NCI-H1048 (cell line): Measurements from ENCODE around the gene ROGDI.

ENCODE experiments used
- DNase-seq: peaks from one replicate; lab custom pipeline; 2025; lab: John Stamatoyannopoulos, UW

The ROGDI gene

DNA sequence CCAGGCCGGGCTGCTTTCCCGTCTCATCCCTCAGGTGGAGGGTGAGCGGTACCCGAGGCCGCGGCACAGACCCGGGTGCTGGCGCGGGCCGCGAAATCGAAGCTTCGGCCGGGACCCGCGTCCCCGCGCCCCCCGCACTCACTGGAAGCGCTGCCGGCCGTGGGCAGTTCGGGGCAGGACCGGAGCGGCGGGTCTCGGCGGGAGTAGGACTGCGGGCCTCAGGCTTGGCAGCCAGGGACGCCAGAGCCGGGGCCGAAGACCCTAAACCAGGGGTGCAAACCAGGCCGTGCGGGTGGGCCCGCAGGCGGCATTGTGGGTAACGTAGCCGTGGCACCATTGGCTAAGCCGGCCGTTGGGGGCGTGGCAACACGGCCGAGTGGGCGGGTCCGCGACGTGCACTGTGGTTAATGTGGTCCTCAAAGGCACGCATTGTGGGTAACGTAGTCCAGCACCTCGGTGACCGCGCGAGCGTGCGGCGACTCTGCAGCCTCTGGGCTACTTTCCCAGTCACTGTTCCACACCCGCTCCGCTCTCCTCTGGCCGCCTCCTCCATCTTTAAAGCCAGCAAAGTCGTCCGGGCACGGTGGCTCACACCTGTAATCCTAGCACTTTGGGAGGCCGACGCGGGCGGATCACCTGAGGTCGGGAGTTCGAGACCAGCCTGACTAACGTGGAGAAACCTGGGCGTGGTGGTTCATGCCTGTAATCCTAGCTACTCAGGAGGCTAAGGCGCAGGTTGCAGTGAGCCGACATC is 35.4 kb downstream of the ROGDI start, which contains the start of gene ZNF500:
Gene ZNF500 (minus strand): TSS at position 288 of the 754 bp plus-strand sequence. CDS start 1,184 bp downstream, outside the sequence.
- DNase-seq = peak; percentile 65

DNA sequence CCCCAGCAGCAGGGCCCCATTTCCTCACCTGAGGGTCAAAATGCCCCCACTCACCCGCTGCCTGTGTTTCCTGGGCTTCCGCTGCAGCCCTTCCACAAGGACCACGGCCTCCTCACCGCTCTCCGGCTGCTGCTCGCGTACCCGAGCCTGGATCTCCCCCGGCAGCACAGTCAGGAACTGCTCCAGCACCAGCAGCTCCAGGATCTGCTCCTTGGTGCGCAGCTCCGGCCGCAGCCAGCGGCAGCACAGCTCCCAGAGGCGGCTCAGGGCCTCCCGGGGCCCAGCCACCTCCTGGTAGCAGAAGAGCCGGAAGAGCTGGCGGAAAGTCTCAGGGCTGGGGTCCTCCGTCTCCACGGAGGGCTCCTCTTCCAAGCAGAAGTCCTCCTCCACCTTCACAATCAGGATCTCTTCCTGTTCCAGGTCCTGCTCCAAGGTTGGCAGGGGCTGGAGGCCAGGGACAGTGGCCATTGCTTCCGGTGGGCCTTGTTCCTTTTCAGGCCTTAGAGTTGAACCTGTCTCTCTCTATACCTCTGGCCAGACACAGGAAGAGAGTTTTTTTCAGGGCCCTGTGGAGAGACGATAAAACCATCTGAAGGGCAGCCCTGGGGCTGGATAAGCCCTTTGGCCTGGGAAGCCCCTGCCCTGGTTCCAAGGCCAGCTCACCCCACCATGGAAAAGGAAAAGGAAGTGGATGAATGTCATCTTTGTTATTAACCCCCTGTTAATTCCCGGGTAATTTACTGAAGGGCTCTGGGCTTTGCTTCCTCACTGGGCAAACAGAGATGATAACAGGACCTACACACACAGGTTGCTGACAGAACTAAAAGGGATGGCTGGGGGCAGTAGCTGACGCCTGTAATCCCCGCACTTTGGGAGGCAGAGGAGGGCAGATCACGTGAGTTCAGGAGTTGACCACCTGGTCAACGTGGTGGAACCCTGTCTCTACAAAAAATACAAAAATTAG is 36.6 kb downstream of the ROGDI start:
- DNase-seq = no peak

DNA sequence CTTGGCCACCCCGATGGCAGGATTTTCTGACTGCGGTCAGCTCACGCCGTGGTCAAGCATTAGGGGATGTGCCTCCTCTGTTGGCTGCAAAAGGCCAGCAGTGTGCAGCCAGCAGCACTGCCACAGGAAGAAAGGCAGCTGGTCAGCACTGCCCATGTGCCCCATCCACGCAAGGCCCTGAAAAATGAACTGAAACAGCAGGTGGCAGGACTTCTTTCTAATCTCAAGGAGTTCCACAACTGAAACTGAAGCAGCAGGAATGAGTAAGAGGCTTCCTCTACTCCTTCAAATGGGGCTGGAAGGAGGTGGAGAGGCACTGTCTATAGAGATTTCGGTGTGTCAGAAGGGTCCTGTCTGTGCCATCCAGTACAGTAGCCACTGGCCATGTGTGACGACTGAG is 38.6 kb downstream of the ROGDI start:
- no peak for DNase-seq

DNA sequence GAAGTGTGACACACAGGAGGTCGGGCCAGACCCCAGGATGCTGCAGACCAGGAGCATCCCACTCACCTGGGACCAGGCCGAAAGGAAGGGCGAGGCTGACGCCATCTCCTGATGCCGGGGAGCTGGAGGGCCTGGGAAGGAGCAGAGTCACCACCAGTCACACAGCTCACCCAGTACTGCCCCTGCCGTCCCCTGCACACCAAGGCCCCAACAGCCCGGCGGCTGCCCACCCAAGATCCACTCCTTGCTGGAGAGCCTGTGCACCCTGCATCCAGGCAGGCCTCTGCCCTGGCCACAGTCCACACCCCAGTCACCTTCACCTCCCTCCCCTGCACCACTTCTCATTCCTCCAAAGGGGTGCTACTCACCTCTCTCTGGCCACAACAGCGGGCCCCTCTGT is 40.2 kb downstream of the ROGDI start:
- DNase-seq = no peak

DNA sequence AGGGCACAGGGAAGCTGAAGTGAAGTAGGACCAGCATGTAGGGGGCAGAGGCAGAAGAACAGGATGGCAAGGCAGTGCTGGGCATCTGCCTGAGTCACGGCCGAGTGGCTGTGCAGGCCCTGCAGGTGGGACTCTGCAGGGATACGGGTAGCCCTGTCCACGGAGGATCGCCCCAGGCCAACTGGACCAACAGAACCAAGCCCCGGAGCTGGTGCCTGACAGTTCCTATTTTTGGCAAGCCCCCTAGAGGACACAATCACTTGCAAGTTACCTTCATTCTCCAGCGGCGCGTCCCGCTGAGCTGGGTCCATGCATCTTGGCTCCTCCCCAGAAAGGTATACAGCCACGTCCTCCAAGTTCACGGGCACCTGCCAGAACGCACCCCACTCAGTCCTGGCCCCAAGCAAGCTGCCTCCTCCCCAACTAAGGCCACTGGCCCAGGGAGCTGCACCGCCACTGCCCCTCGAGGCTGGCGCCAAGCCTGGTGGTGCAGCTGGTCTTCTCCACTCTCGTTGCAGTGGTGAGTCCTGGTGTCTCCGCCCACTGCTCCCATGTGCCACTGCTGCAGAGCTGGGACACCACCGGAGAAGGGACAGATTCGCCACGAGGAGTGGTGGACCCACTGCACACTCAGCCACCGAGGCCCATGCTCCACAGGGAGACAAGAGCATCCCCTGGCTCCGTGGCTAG is 42.1 kb downstream of the ROGDI start:
- DNase-seq = no peak

DNA sequence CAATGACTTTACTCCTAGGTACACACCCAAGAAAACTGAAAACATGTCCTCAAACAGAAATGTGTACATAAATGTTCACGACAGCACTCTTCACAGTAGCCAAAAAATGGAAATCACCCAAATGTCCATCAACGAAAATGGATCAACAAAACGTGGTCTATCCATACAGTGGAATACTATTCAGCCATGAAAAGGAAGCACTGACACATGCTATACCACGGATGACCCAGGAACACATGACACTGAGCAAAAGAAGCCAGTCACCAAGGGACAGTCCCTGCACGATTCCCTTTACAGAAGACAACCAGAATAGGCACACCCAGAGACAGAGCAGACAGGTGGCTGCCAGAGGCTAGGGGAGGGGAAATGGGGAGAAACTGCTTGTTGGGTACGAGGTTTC is 46.7 kb downstream of the ROGDI start:
- no peak for DNase-seq

DNA sequence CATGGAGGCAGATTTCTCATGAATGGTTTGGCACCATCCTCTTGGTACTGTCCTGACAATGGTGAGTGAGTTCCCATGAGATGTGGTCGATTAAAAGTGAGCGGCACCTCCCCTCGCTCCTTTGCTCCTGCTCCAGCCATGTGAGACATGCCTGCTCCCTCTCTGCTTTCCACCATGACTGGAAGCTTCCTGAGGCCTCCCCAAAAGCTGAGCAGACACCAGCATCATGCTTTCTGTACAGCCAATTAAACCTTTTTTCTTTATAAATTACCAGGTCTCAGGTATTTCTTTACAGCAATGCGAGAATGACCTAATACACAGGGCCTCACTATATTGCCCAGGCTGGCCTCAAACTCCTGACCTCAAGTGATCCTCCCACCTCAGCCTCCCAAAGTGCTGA is 47.6 kb downstream of the ROGDI start:
- no peak for DNase-seq

DNA sequence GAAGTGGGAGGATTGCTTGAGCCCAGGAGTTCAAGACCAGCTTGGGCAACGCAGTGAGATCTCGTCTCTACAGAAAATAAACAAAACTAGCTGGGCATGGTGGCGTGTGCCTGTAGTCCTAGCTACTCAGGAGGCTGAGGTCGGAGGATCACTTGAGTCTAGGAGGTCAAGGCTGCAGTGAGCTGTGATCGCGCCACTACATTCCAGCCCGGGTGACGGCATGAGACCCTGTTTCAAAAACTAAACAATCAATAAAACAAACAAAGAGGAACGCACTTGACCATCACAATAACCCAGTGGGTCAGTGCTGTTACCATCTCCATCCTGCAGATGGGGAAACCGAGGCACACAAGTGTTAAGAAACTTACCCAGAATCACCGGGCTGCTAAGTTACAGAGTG is 49.2 kb downstream of the ROGDI start:
- DNase-seq = no peak

DNA sequence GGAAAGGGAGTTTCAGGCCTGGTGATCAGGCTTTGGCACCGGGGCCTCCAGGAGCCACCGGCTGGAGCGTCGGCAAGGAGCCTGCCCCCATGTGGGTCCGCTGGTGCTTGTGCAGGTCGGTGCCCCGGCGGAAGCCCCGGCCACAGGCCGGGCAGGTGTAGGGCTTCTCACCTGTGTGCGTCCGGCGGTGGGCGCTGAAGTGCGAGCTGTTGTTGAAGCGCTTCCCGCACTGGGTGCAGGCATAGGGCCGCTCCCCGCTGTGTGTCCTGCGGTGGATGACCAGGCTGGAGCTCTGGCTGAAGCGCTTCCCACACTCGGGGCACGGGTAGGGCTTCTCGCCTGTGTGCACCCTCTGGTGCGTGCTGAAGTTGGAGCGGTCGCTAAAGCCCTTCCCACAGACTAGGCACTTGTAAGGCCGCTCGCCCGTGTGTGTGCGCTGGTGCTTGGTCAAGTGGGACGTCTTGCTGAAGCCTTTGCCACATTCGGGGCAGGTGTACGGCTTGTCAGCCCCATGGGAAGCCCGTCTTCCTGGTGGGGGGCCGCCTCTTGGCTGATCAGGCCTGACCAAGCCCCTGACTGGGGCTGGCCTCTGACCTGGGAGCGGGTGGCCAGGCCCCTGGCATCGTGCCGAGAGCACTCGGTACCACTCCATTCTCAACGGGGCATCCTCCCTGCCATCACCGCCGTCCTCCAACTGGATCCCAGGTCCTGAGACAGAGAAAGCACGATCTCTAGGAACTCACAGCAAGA is 49.9 kb downstream of the ROGDI start:
- no peak for DNase-seq

DNA sequence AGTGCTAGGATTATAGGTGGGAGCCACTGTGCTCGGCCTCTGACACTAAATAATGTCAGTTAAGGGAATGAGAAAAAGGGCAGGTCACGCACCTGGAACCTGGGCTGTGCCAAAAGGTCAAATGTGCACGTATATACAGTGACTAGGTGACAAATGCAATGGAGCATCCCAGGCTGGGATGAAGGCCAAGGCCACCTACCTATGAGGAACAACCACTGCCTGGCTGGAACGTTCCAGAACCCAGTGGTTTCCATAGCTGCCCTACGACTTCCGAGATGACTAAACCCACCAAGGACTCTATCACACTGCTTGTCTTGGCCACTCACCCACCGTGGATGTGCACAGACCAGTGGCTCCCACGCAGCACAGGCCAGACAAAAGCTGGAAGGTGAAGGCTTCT is 51.5 kb downstream of the ROGDI start:
- DNase-seq = no peak

DNA sequence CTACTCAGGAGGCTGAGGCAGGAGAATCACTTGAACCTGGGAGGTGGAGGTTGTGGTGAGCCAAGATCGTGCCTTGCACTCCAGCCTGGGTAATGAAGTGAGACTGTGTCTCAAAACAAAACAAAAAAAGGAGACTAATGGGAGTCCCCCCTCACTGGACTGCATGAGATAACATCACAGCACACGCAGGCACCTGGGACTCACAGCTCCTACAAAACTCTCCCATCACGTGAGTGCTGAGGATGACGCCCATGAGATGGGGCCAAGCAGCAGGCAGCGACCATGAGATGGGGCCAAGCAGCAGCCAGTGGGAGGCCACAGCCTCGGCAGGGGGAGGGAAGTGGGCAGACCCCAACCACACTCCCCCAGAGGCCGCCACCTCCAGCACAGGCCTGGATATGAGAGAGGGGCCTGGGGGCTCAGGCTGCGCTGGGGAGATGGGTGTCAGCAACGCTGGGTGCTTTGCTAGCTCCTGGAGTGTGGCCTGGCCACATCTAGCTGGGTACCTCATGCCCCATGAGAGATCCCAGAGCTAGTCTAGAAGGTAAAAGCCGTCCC is 52.7 kb downstream of the ROGDI start:
- DNase-seq = no peak

DNA sequence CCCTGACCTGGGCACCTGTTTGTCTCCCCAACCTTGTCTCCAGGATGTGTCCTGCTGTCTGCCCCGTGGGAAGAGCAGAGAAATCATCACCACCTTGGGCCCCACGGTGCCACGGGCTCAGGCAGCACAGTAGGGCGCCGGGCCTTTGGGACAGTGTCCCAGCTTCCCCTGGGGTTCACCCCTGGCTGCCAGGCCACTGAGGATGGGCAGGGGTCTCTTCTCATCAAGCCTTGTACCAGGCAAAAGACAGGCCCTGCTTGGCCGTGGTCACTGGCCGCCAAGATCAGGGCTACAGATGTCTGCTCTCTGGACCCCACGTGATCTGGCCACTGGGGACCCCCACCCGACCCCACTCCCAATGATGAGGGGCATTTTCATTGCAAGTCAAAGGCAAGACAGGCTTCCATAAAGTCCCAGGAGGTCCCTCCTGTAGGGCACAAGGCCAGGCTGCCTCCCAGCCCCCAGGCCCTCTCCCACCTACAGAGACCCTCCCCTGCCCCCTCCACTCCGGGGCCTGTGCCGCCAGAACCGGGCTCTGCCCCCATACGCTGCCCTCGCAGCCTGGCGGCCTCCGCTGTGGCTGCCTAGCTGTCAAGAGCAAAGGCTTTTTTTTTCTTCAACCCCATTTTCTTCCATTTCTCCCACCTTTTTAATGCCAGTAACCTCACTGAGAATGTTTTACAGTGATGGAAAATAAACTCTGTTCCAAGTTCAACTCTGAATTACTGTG is 53.6 kb downstream of the ROGDI start:
- no peak for DNase-seq

DNA sequence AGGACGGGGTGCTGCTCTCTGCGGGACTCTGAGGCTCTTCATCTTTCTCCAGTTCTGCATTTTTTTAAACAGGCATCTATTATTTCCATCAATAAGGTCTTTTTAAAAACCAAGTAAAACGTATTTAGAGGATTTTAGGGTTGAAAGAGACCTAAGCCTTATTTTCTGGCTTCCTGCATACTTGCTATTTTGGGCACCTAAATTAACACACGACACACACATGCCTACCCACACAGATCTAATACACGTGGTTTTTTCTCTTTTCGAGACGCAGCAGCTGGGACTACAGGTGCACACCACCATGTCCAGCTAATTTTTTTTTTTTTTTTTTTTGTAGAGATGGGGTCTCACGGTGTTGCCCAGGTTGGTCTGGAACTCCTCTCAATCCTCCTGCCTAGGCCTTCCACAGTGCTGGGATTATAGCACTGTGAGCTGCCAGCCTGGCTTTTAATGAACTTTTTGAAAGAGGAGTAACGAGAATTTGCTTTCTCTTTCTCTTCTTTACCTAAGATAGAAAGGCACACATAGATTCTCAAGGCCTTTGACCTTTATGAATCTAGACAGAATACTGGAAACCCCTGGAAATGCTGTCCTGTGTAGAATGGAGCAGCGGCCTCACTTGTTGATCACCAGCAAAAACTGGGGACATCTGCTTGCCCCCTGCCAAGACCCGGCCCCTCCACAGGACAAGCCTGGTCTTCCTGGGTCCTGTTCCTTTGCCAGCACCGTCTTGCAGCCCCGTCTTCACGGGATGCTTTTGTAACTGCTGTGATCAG is 54.3 kb downstream of the ROGDI start:
- no peak for DNase-seq

DNA sequence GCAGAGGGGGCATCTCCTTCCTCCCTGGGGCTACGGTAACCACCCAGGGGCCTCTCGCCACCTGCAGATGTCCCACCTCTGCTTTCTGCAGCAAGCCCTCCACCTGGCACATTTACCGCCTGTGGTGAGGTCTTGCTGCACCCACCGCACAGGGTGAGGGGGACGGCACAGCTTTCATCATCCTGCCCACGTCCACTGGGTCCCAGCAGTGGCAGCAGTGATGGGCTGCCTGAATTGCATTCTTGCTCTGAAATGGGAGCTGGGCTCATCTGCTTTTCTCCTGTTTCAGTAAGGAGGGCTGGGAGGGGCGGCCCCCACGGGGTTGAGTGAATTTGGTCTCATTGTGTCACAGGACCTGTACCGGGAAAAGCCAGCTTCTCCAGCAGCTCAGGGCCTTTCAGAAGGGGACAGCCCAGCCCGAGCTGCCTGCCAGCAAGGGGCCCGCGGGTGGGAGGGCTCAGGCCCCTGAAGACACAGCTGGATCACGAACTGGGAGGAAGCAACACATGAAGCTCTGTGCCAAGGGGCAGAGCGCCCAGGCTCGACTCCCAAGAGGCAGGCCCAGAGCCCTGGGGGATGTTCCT is 55.4 kb downstream of the ROGDI start:
- DNase-seq = no peak
